ENCODE measurements around the gene PMF1.

PMF1 gene

GRCh38 chr1:156233426-156234127 is 20.8 kb downstream of the PMF1 start:
- FAIRE-seq (no peak), DNase-seq (ENCODE audit: low spot score) (peak; percentile 61)

- no peak for FAIRE-seq
These were observed 23.4 kb downstream of the PMF1 start for GRCh38 chr1:156236164-156236563.

GRCh38 chr1:156238248-156238647 is 25.4 kb downstream of the PMF1 start:
- DNase-seq (ENCODE audit: low spot score), result no peak
- FAIRE-seq, result no peak

More at GRCh38 chr1:156236164-156236563, 23.4 kb downstream of the PMF1 start:
- no peak for DNase-seq (ENCODE audit: low spot score)

GRCh38 chr1:156241311-156241811 is 28.6 kb downstream of the PMF1 start:
- peak; percentile 84 for DNase-seq (ENCODE audit: low spot score)
- peak; percentile 66 for FAIRE-seq

GRCh38 chr1:156241926-156242325 is 29.1 kb downstream of the PMF1 start, which contains the start of gene BGLAP:
TSS of gene BGLAP (plus strand) at chr1:156242184. CDS start at chr1:156242232, 48 bp downstream.
- FAIRE-seq, result no peak

GRCh38 chr1:156242738-156243137 is 29.9 kb downstream of the PMF1 start:
- DNase-seq (ENCODE audit: low spot score) (no peak), FAIRE-seq (no peak)

More at GRCh38 chr1:156241926-156242325, 29.1 kb downstream of the PMF1 start, which contains the start of gene BGLAP:
- no peak for DNase-seq (ENCODE audit: low spot score)

- FAIRE-seq (no peak), DNase-seq (ENCODE audit: low spot score) (no peak)
These were observed 31.3 kb downstream of the PMF1 start for GRCh38 chr1:156244126-156244525.

GRCh38 chr1:156244712-156245111 is 31.9 kb downstream of the PMF1 start:
- DNase-seq (ENCODE audit: low spot score) (no peak), FAIRE-seq (no peak)

GRCh38 chr1:156245451-156246232 is 32.8 kb downstream of the PMF1 start:
- FAIRE-seq, result no peak
- no peak for DNase-seq (ENCODE audit: low spot score)

- DNase-seq (ENCODE audit: low spot score), result no peak
- FAIRE-seq, result no peak
These were observed 33.5 kb downstream of the PMF1 start for GRCh38 chr1:156246241-156246780.

GRCh38 chr1:156246781-156247459 is 34.1 kb downstream of the PMF1 start:
- peak; percentile 36 for DNase-seq (ENCODE audit: low spot score)
- no peak for FAIRE-seq

GRCh38 chr1:156247460-156248322 is 34.9 kb downstream of the PMF1 start, which contains the start of gene PAQR6:
TSS of gene PAQR6 (minus strand) at chr1:156248056. CDS start at chr1:156246731, 1,325 bp downstream.
- no peak for FAIRE-seq
- no peak for DNase-seq (ENCODE audit: low spot score)

GRCh38 chr1:156248323-156248683 is 35.5 kb downstream of the PMF1 start:
- FAIRE-seq (no peak), DNase-seq (ENCODE audit: low spot score) (no peak)

- DNase-seq (ENCODE audit: low spot score) (no peak), FAIRE-seq (no peak)
These were observed 36.8 kb downstream of the PMF1 start for GRCh38 chr1:156249593-156249992.

- FAIRE-seq, result no peak
- no peak for DNase-seq (ENCODE audit: low spot score)
These were observed 38.7 kb downstream of the PMF1 start for GRCh38 chr1:156251527-156251926.

- FAIRE-seq (no peak), DNase-seq (ENCODE audit: low spot score) (no peak)
These were observed 40.8 kb downstream of the PMF1 start for GRCh38 chr1:156253634-156254033.

- DNase-seq (ENCODE audit: low spot score) (no peak), FAIRE-seq (no peak)
These were observed 44.9 kb downstream of the PMF1 start for GRCh38 chr1:156257711-156258110.

- no peak for DNase-seq (ENCODE audit: low spot score)
These were observed 46.1 kb downstream of the PMF1 start for GRCh38 chr1:156258859-156259258.

GRCh38 chr1:156259805-156260204 is 47.0 kb downstream of the PMF1 start:
- no peak for DNase-seq (ENCODE audit: low spot score)
- FAIRE-seq, result no peak

More at GRCh38 chr1:156258859-156259258, 46.1 kb downstream of the PMF1 start:
- FAIRE-seq, result no peak

- DNase-seq (ENCODE audit: low spot score), result no peak
- no peak for FAIRE-seq
These were observed 48.1 kb downstream of the PMF1 start for GRCh38 chr1:156260896-156261295.
